GM23248 (cell line): ENCODE results near the gene SPTBN5. TPM values are rescaled to one million over a fixed set of nuclear protein-coding genes. Genes with fewer than 3 reads are reported as not detected.

Source experiments
- DNase-seq: peaks from one replicate; pipeline ENCODE4 v3.0.0-alpha.2; 2015
- H2AFZ ChIP-seq: fragments of 200-600 bp; sonication (generic); 2 replicates; pipeline ENCODE4 v1.6.1; 2016; ENCODE audit warnings: antibody characterized with exemption
- H3F3A ChIP-seq: fragments of 200-600 bp; sonication (generic); 2 replicates; pipeline ENCODE4 v1.6.1; 2016; ENCODE audit warnings: mild to moderate bottlenecking, antibody characterized with exemption, mixed run types; ENCODE audit not compliant: insufficient read depth
- H3K27ac ChIP-seq: fragments of 200-600 bp; sonication (generic); 2 replicates; pipeline ENCODE4 v1.5.1; 2016; ENCODE audit warnings: mild to moderate bottlenecking
- H3K27me3 ChIP-seq: fragments of 200-600 bp; sonication (generic); replicated peaks from 2 replicates; pipeline ENCODE4 v1.6.1; 2016; ENCODE audit warnings: mild to moderate bottlenecking; ENCODE audit not compliant: insufficient read depth
- H3K36me3 ChIP-seq: fragments of 200-600 bp; sonication (generic); 2 replicates; pipeline ENCODE4 v1.6.1; 2016; ENCODE audit warnings: low read depth, mild to moderate bottlenecking
- H3K4me1 ChIP-seq: fragments of 200-600 bp; sonication (generic); 2 replicates; pipeline ENCODE4 v1.6.1; 2016; ENCODE audit warnings: mild to moderate bottlenecking; ENCODE audit not compliant: insufficient read depth
- H3K4me2 ChIP-seq: fragments of 200-600 bp; sonication (generic); one replicate; pipeline ENCODE4 v1.6.1; 2016; ENCODE audit warnings: mild to moderate bottlenecking; ENCODE audit not compliant: unreplicated experiment
- H3K4me3 ChIP-seq: fragments of 200-600 bp; sonication (generic); 2 replicates; pipeline ENCODE4 v1.5.1; 2016; ENCODE audit warnings: mild to moderate bottlenecking
- H3K79me2 ChIP-seq: fragments of 200-600 bp; sonication (generic); 2 replicates; pipeline ENCODE4 v1.6.1; 2016; ENCODE audit warnings: mild to moderate bottlenecking; ENCODE audit not compliant: insufficient read depth
- H3K9ac ChIP-seq: fragments of 200-600 bp; sonication (generic); 2 replicates; pipeline ENCODE4 v1.6.1; 2016; ENCODE audit warnings: mild to moderate bottlenecking
- H3K9me2 ChIP-seq: fragments of 200-600 bp; sonication (generic); 2 replicates; pipeline ENCODE4 v1.6.1; 2016; ENCODE audit warnings: mixed run types, mild to moderate bottlenecking, moderate library complexity; ENCODE audit not compliant: insufficient read depth
- H3K9me3 ChIP-seq: fragments of 200-600 bp; sonication (generic); one replicate; pipeline ENCODE4 v1.6.1; 2017; ENCODE audit warnings: low read depth
- H4K20me1 ChIP-seq: fragments of 200-600 bp; sonication (generic); 2 replicates; pipeline ENCODE4 v1.6.0; 2016; ENCODE audit not compliant: insufficient read depth
- EZH2 ChIP-seq: fragments of 200-600 bp; sonication (generic); IDR thresholded peaks from 2 replicates; pipeline ENCODE4 v1.6.1; 2018; ENCODE audit warnings: antibody characterized with exemption, mild to moderate bottlenecking; ENCODE audit not compliant: insufficient read depth, poor library complexity, severe bottlenecking
- EZH2phosphoT487 ChIP-seq: fragments of 200-600 bp; sonication (generic); IDR thresholded peaks from 2 replicates; pipeline ENCODE4 v1.6.1; 2018; ENCODE audit warnings: antibody characterized with exemption, moderate library complexity, mild to moderate bottlenecking, low read depth; ENCODE audit not compliant: insufficient read depth
- WGBS, 2 experiments: methylation state at CpG; one replicate each; pipeline ENCODE4 v1.1.6; 2015 to 2017; ENCODE audit warnings: low lambda C conversion rate in 2 of 2, low coverage in 1 of 2; ENCODE audit errors: missing lambda C conversion rate in 2 of 2; 5-methylcytosine and 5-hydroxymethylcytosine counted together
- in situ Hi-C: fragments of 300-500 bp; cut with MboI; formaldehyde crosslinking; loops from 2 replicates; pipeline ENCODE4 v1.15.0; 2020
- polyA plus RNA-seq: library from polyadenylated mRNA; unstranded; fragments of >200 nt; fragmentation: Nextera tagmentation; extraction: Ambion mirVana; gene quantifications from 2 replicates; pipeline ENCODE4 v1.2.1, GENCODE V29; 2016
- total RNA-seq: library from RNA; depleted of rRNA; stranded (reverse); fragments of >200 nt; shearing (Covaris generic); gene quantifications from 2 replicates; pipeline ENCODE4 v1.2.3, GENCODE V29; 2014

SPTBN5 gene
- total and polyA plus RNA-seq, 2 experiments from 2014 or later = 0.03 to 0.11 TPM

- H3K36me3 ChIP-seq = no peaks in the 10 kb centered on the region; the same call in 1 of the 2 replicates
- no peaks in the 10 kb centered on the region for H3K27me3 ChIP-seq
- no peak overlapping the region for H3K4me2 ChIP-seq
- WGBS, 2 experiments = 85 to 90% methylated on average over 8 of the region's 8 CpGs
- H3K4me3 ChIP-seq = no peak overlapping the region
- H3F3A ChIP-seq = no peaks in the 10 kb centered on the region
- H3K9me3 ChIP-seq = no peaks in the 10 kb centered on the region
- no peak overlapping the region for H3K9ac ChIP-seq
- peaks cover 10% of the 10 kb centered on the region for H3K4me1 ChIP-seq
- no peaks in the 10 kb centered on the region for H3K9me2 ChIP-seq
- no peak overlapping the region for H3K27ac ChIP-seq
- H2AFZ ChIP-seq = no peak overlapping the region
- peaks cover 4% of the 10 kb centered on the region; the same call in 1 of the 2 replicates for H3K79me2 ChIP-seq
- TF ChIP-seq EZH2phosphoT487 = no peak
- TF ChIP-seq EZH2 = no peak
- in situ Hi-C loops = no loop called here
- no peak for DNase-seq
- no peaks in the 10 kb centered on the region for H4K20me1 ChIP-seq
Observed at GRCh38 chr15:41813426-41813825, 80.4 kb downstream of the SPTBN5 start.

GRCh38 chr15:41812820-41813375, 81.0 kb downstream of the SPTBN5 start:
- Histone ChIP-seq H3K9me3 (no peaks in the 10 kb centered on the region), H3K9ac (no peak overlapping the region), H3K4me3 (no peak overlapping the region), H3K9me2 (no peaks in the 10 kb centered on the region), H3K79me2 (peaks cover 4% of the 10 kb centered on the region; the same call in 1 of the 2 replicates), H3K4me1 (peaks cover 10% of the 10 kb centered on the region), H4K20me1 (no peaks in the 10 kb centered on the region), H3K27ac (no peak overlapping the region), H2AFZ (no peak overlapping the region), H3K27me3 (no peaks in the 10 kb centered on the region), H3K36me3 (no peaks in the 10 kb centered on the region), H3K4me2 (no peak overlapping the region), H3F3A (no peaks in the 10 kb centered on the region)
- WGBS, 2 experiments = 90 to 91% methylated on average over 11 of the region's 11 CpGs
- DNase-seq = no peak
- in situ Hi-C loops = no loop called here
- TF ChIP-seq EZH2 (no peak), EZH2phosphoT487 (no peak)

- Histone ChIP-seq H3K4me3 (no peak overlapping the region), H2AFZ (no peak overlapping the region), H3K9me2 (no peaks in the 10 kb centered on the region), H3K9ac (no peak overlapping the region), H3K9me3 (no peaks in the 10 kb centered on the region), H3K4me2 (no peak overlapping the region), H3K79me2 (peaks cover 8% of the 10 kb centered on the region; the same call in 1 of the 2 replicates), H4K20me1 (no peaks in the 10 kb centered on the region), H3K27me3 (no peaks in the 10 kb centered on the region), H3K27ac (no peak overlapping the region), H3F3A (no peaks in the 10 kb centered on the region), H3K36me3 (no peaks in the 10 kb centered on the region), H3K4me1 (peaks cover 10% of the 10 kb centered on the region)
- TF ChIP-seq EZH2 (no peak), EZH2phosphoT487 (no peak)
- peak; percentile 91 for DNase-seq
- in situ Hi-C loops = no loop called here
- WGBS, 2 experiments = 52% methylated on average over 18 of the region's 18 CpGs
Observed at GRCh38 chr15:41811432-41812195, 82.2 kb downstream of the SPTBN5 start.

- no peaks in the 10 kb centered on the region for H3K27me3 ChIP-seq
- peaks cover 9% of the 10 kb centered on the region; the same call in 1 of the 2 replicates for H3K79me2 ChIP-seq
- H2AFZ ChIP-seq = no peak overlapping the region
- peak; percentile 37 for DNase-seq
- H3K9me3 ChIP-seq = no peaks in the 10 kb centered on the region
- H3K4me3 ChIP-seq = no peak overlapping the region
- no peaks in the 10 kb centered on the region for H3K9me2 ChIP-seq
- 84 to 91% methylated on average over 5 of the region's 5 CpGs for WGBS, 2 experiments
- TF ChIP-seq EZH2 (no peak), EZH2phosphoT487 (no peak)
- H3K4me1 ChIP-seq = peaks cover 10% of the 10 kb centered on the region
- H3K27ac ChIP-seq = no peak overlapping the region
- in situ Hi-C loops = no loop called here
- H3K4me2 ChIP-seq = no peak overlapping the region
- no peaks in the 10 kb centered on the region for H4K20me1 ChIP-seq
- H3F3A ChIP-seq = no peaks in the 10 kb centered on the region
- no peaks in the 10 kb centered on the region for H3K36me3 ChIP-seq
- no peak overlapping the region for H3K9ac ChIP-seq
Observed at GRCh38 chr15:41810651-41811431, 83.0 kb downstream of the SPTBN5 start.
